HepG2 (cell line): ENCODE results near the gene CPA5. TPM values are rescaled to one million over a fixed set of nuclear protein-coding genes. Genes with fewer than 3 reads are reported as not detected.

Experiments used
- ATAC-seq: fragments of 200-7000 bp; cut with Tn5 transposase; 3 replicates; pipeline ENCODE4 v1.9.1; 2020; ENCODE audit warnings: mild to moderate bottlenecking, moderate library complexity
- BruUV-seq: library from RNA; stranded (reverse); fragments of 400-500 nt; replicated peaks from 2 replicates; lab custom pipeline; 2021; lab: Mats Ljungman, UMichigan
- CTCF ChIA-PET: fragments of 300-600 bp; formaldehyde crosslinking; extraction: SDS; loops from one replicate; lab custom pipeline; 2021; ENCODE audit warnings: low total read pairs, inconsistent platforms, low intra/inter-chr PET ratio; lab: Yijun Ruan, JAX
- POLR2A ChIA-PET: fragments of 350-600 bp; sonication (Branson Sonifier 250); formaldehyde crosslinking; loops from one replicate; lab custom pipeline; 2020; ENCODE audit warnings: antibody characterized with exemption, inconsistent platforms; lab: Yijun Ruan, JAX
- DNase-seq: peaks from one replicate; pipeline ENCODE4 v3.0.0-alpha.2; 2015; ENCODE audit warnings: low spot score
- FAIRE-seq: peaks from 3 replicates; lab custom pipeline; 2011; peaks lifted over from hg19 to GRCh38; lab: Jason Lieb, UNC
- H2AFZ ChIP-seq: one replicate; pipeline ENCODE4 v1.6.1; 2011; ENCODE audit warnings: low read length, inconsistent platforms
- H3K27ac ChIP-seq: fragments of 300-600 bp; 3 replicates; pipeline ENCODE4 v1.8.0; 2011; ENCODE audit warnings: mixed run types, mild to moderate bottlenecking, mixed read lengths, low read length, inconsistent platforms; ENCODE audit not compliant: insufficient read depth; ENCODE audit errors: extremely low read length
- H3K27me3 ChIP-seq, 2 experiments: fragments of 200-600 bp in 1 of 2; 2 replicates in 1 of 2; 3 replicates in 1 of 2; pipeline versions ENCODE4 v1.6.0 to v1.8.0; 2011; ENCODE audit warnings: low read length in 2 of 2, mild to moderate bottlenecking in 2 of 2, moderate library complexity in 2 of 2, inconsistent platforms in 1 of 2; ENCODE audit not compliant: insufficient read depth in 2 of 2, control insufficient read depth in 1 of 2
- H3K36me3 ChIP-seq, 2 experiments: fragments of 200-600 bp in 1 of 2; replicated peaks in 1 of 2; 2 replicates in 1 of 2; 3 replicates in 1 of 2; pipeline versions ENCODE4 v1.5.1 to v1.8.0; 2011; ENCODE audit warnings: low read length in 2 of 2, inconsistent platforms in 1 of 2; ENCODE audit not compliant: insufficient read depth in 2 of 2, control insufficient read depth in 1 of 2
- H3K4me1 ChIP-seq: 2 replicates; pipeline ENCODE4 v1.5.1; 2012; ENCODE audit warnings: low read length, inconsistent platforms; ENCODE audit not compliant: insufficient read depth
- H3K4me2 ChIP-seq: 2 replicates; pipeline ENCODE4 v1.6.0; 2011; ENCODE audit warnings: low read depth, low read length, inconsistent platforms
- H3K4me3 ChIP-seq, 3 experiments: fragments of 200-600 bp in 1 of 3; sonication (generic), shearing (Covaris generic) in 1 of 3; replicated peaks in 1 of 3; 2 replicates each; pipeline ENCODE4 v1.5.1; 2011 to 2016; ENCODE audit warnings: low read length in 3 of 3, inconsistent platforms in 2 of 3, low read depth in 2 of 3, mild to moderate bottlenecking in 2 of 3, control low read depth in 1 of 3, mixed read lengths in 1 of 3; ENCODE audit not compliant: insufficient read depth in 1 of 3
- H3K79me2 ChIP-seq: one replicate; pipeline ENCODE4 v1.6.1; 2011; ENCODE audit warnings: low read length, inconsistent platforms; ENCODE audit not compliant: insufficient read depth
- H3K9ac ChIP-seq: 2 replicates; pipeline ENCODE4 v1.6.0; 2011; ENCODE audit warnings: mild to moderate bottlenecking, low read depth, low read length, inconsistent platforms; ENCODE audit not compliant: insufficient read depth
- H3K9me3 ChIP-seq: 2 replicates; pipeline ENCODE4 v1.5.1; 2012; ENCODE audit warnings: mild to moderate bottlenecking, low read length
- H4K20me1 ChIP-seq: 2 replicates; pipeline ENCODE4 v1.6.0; 2011; ENCODE audit warnings: inconsistent platforms, mild to moderate bottlenecking, low read length, moderate library complexity; ENCODE audit not compliant: insufficient read depth
- ARNTL ChIP-seq: sonication (generic); formaldehyde crosslinking; IDR thresholded peaks from 2 replicates; pipeline ENCODE4 v1.4.0; 2020; ENCODE audit warnings: mild to moderate bottlenecking, missing genetic modification reagents
- ATF7-NPFF ChIP-seq: sonication (generic); formaldehyde crosslinking; IDR thresholded peaks from 2 replicates; pipeline ENCODE4 v1.8.1; 2023; ENCODE audit warnings: mild to moderate bottlenecking, low read depth, missing genetic modification reagents, moderate library complexity
- CBX2 ChIP-seq, 2 experiments: fragments of 200-600 bp in 1 of 2; sonication (generic); formaldehyde crosslinking in 1 of 2; IDR thresholded peaks; 2 replicates each; pipeline versions ENCODE4 v1.7.0 to v1.8.1; 2018 to 2022; ENCODE audit warnings: low read depth in 2 of 2, low read length in 1 of 2, mild to moderate bottlenecking in 1 of 2, missing genetic modification reagents in 1 of 2
- ETS1 ChIP-seq: sonication (generic); formaldehyde crosslinking; IDR thresholded peaks from 2 replicates; pipeline ENCODE4 v1.4.0; 2020; ENCODE audit warnings: missing genetic modification reagents
- GFI1 ChIP-seq: sonication (generic); formaldehyde crosslinking; IDR thresholded peaks from 2 replicates; pipeline ENCODE4 v1.5.0; 2020; ENCODE audit warnings: missing genetic modification reagents, mild to moderate bottlenecking, borderline replicate concordance
- SCMH1 ChIP-seq: sonication (generic); formaldehyde crosslinking; IDR thresholded peaks from 2 replicates; pipeline ENCODE4 v1.9.0; 2021; ENCODE audit warnings: missing genetic modification reagents, mild to moderate bottlenecking, borderline replicate concordance
- SRY ChIP-seq: sonication (generic); formaldehyde crosslinking; IDR thresholded peaks from 2 replicates; pipeline ENCODE4 v1.8.0; 2022; ENCODE audit warnings: mild to moderate bottlenecking, missing genetic modification reagents
- TEAD3 ChIP-seq: optimal IDR thresholded peaks from 2 replicates; pipeline ENCODE3; 2016; ENCODE audit warnings: borderline replicate concordance
- ZFY ChIP-seq: sonication (generic); formaldehyde crosslinking; IDR thresholded peaks from 2 replicates; pipeline ENCODE4 v1.4.0; 2020; ENCODE audit warnings: missing genetic modification reagents
- ZMAT3 ChIP-seq: sonication (generic); formaldehyde crosslinking; conservative IDR thresholded peaks from 2 replicates; pipeline ENCODE4 v1.7.0; 2021; ENCODE audit warnings: missing genetic modification reagents
- ZNF136 ChIP-seq: sonication (generic); formaldehyde crosslinking; IDR thresholded peaks from 2 replicates; pipeline ENCODE4 v1.8.1; 2022; ENCODE audit warnings: low read depth, mild to moderate bottlenecking, moderate library complexity, missing genetic modification reagents
- ZNF549 ChIP-seq: sonication (generic); formaldehyde crosslinking; IDR thresholded peaks from 2 replicates; pipeline ENCODE4 v1.5.0; 2020; ENCODE audit warnings: missing genetic modification reagents
- ZNF883 ChIP-seq: sonication (generic); formaldehyde crosslinking; IDR thresholded peaks from 2 replicates; pipeline ENCODE4 v1.5.1; 2020; ENCODE audit warnings: mild to moderate bottlenecking, missing genetic modification reagents; ENCODE audit errors: not compliant biosample characterization
- WGBS: methylation state at CpG from one replicate; pipeline ENCODE4 v1.1.6; 2017; ENCODE audit warnings: low lambda C conversion rate; 5-methylcytosine and 5-hydroxymethylcytosine counted together
- in situ Hi-C: cut with HindIII; loops from 2 replicates; pipeline ENCODE4 v1.10.0; 2017; ENCODE audit warnings: low pct_unique_long_range_greater_than_20kb; ENCODE audit not compliant: extremely low pct_ligation_motif_present
- intact Hi-C: fragments of 100-400 bp; cut with micrococcal nuclease; formaldehyde crosslinking; loops from one replicate; pipeline ENCODE4 v1.10.0; 2022; ENCODE audit not compliant: unreplicated experiment
- polyA plus RNA-seq, 8 experiments: library from polyadenylated mRNA; depleted of rRNA in 3 of 8; stranded (reverse) in 7 of 8; unstranded in 1 of 8; fragments of >200 nt; fragmentation: Illumina TruSeq in 4 of 8; extraction: Trizol in 4 of 8; gene quantifications; 2 replicates each; pipeline versions ENCODE4 v1.2.1 to v1.2.3, GENCODE V29; 2011 to 2016; ENCODE audit warnings: low read depth in 4 of 8, missing spikeins in 1 of 8, mixed read lengths in 1 of 8; ENCODE audit not compliant: insufficient read depth in 1 of 8
- total RNA-seq, 5 experiments: library from RNA; depleted of rRNA; stranded (reverse); fragments of >200 nt; fragmentation: Illumina TruSeq; extraction: Trizol; gene quantifications; 2 replicates each; pipeline ENCODE4 v1.2.3, GENCODE V29; 2016; ENCODE audit warnings: low read depth in 1 of 5

The CPA5 gene
- total and polyA plus RNA-seq, 2 of the 13 experiments (the other 11 are each of a cell fraction or from before 2014, with no cell fraction given), result 0.48 TPM; not detected in 1

- Histone ChIP-seq H3K4me2 (no peak overlapping the region), H3K27me3 (peaks cover 1 to 24% of the 10 kb centered on the region in 2 experiments; a peak in 4 of 5 replicates), H3K27ac (no peak overlapping the region), H3K4me1 (peaks cover 30% of the 10 kb centered on the region), H3K79me2 (no peaks in the 10 kb centered on the region), H3K4me3 (no peak overlapping the region), H2AFZ (no peak overlapping the region), H3K9me3 (no peaks in the 10 kb centered on the region; the same call in 1 of the 2 replicates), H3K9ac (no peak overlapping the region), H3K36me3 (no peaks in the 10 kb centered on the region)
- ATAC-seq, result no peak
- ChIA-PET CTCF (no interaction called here), POLR2A (no interaction called here)
- in situ Hi-C loops, result no loop called here
- no peak for FAIRE-seq
- BruUV-seq, result no TSS peak
- intact Hi-C loops, result no loop called here
- WGBS, result 20% methylated on average over 1 of the region's 7 CpGs
- no peak for DNase-seq
- TF ChIP-seq ZFY (CRISPR knock-in tag) (no peak), TEAD3 (CRISPR knock-in tag) (no peak), SCMH1 (CRISPR knock-in tag) (no peak), ZNF883 (CRISPR knock-in tag) (no peak), ZNF136 (CRISPR knock-in tag) (no peak), ARNTL (CRISPR knock-in tag) (no peak), SRY (CRISPR knock-in tag) (no peak)
- TF ChIP-seq, all 625 proteins: peak for 0
- H4K20me1 ChIP-seq, result no peaks in the 10 kb centered on the region
Observed at GRCh38 chr7:130361681-130362080, 17.1 kb downstream of the CPA5 start.

- WGBS, result 63% methylated on average over 6 of the region's 10 CpGs
- peaks cover 30% of the 10 kb centered on the region for H3K4me1 ChIP-seq
- no peak overlapping the region for H2AFZ ChIP-seq
- FAIRE-seq (no peak), DNase-seq (no peak), ATAC-seq (no peak)
- BruUV-seq, result no TSS peak
- H3K36me3 ChIP-seq, result no peaks in the 10 kb centered on the region
- no peak overlapping the region for H3K4me2 ChIP-seq
- no peak overlapping the region for H3K9ac ChIP-seq
- CTCF ChIA-PET, result no interaction called here
- peaks cover 1 to 24% of the 10 kb centered on the region in 2 experiments; a peak in 4 of 5 replicates for H3K27me3 ChIP-seq
- H3K27ac ChIP-seq, result no peak overlapping the region
- no peaks in the 10 kb centered on the region; the same call in 1 of the 2 replicates for H3K9me3 ChIP-seq
- no peaks in the 10 kb centered on the region for H3K79me2 ChIP-seq
- H3K4me3 ChIP-seq, result no peak overlapping the region
- no peak for TF ChIP-seq GFI1
- TF ChIP-seq CBX2 (IDR thresholded peaks at IDR 0.05; ENCODE audit: low read depth, low read length), result no peak
- no peak for TF ChIP-seq CBX2 (CRISPR knock-in tag; IDR thresholded peaks at IDR 0.05; ENCODE audit: low read depth)
- no peak for TF ChIP-seq ATF7-NPFF (CRISPR knock-in tag)
- TF ChIP-seq ZNF549 (CRISPR knock-in tag), result no peak
- no peak for TF ChIP-seq ETS1 (CRISPR knock-in tag)
- no peak for TF ChIP-seq ZMAT3 (CRISPR knock-in tag)
- POLR2A ChIA-PET, result no interaction called here
- intact Hi-C loops (no loop called here), in situ Hi-C loops (no loop called here)
- H4K20me1 ChIP-seq, result no peaks in the 10 kb centered on the region
Observed at GRCh38 chr7:130362251-130362816, 17.7 kb downstream of the CPA5 start.
